ENCODE results near the gene CENPW.

Gene CENPW

DNA sequence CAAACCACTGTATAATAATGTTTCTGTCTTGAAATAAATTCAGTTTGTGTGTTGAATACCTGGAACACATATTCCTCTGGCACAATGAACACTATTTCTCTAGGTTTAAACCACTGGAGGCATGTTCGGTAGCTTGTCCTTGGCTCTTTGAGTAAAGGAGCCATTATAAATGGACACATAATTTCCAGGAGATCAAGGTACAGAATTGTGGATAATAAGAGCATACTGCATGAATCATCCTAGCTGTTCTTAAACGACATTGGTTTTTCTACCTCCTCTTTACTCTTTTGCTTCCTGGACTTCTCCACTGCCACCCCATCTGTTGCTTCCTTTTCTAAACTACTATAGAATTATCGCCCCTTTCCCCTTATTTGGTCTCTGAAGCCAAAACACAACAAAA is 1.2 kb downstream of the CENPW start:
- TF ChIP-seq, protein P1, sequence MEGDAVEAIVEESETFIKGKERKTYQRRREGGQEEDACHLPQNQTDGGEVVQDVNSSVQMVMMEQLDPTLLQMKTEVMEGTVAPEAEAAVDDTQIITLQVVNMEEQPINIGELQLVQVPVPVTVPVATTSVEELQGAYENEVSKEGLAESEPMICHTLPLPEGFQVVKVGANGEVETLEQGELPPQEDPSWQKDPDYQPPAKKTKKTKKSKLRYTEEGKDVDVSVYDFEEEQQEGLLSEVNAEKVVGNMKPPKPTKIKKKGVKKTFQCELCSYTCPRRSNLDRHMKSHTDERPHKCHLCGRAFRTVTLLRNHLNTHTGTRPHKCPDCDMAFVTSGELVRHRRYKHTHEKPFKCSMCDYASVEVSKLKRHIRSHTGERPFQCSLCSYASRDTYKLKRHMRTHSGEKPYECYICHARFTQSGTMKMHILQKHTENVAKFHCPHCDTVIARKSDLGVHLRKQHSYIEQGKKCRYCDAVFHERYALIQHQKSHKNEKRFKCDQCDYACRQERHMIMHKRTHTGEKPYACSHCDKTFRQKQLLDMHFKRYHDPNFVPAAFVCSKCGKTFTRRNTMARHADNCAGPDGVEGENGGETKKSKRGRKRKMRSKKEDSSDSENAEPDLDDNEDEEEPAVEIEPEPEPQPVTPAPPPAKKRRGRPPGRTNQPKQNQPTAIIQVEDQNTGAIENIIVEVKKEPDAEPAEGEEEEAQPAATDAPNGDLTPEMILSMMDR (IDR thresholded peaks at IDR 0.05; ENCODE audit: insufficient read depth, low read depth, low read length, missing control alignments), result no peak
- H3K4me3 ChIP-seq (ENCODE audit: low read length), result peak overlapping the region; percentile 96

DNA sequence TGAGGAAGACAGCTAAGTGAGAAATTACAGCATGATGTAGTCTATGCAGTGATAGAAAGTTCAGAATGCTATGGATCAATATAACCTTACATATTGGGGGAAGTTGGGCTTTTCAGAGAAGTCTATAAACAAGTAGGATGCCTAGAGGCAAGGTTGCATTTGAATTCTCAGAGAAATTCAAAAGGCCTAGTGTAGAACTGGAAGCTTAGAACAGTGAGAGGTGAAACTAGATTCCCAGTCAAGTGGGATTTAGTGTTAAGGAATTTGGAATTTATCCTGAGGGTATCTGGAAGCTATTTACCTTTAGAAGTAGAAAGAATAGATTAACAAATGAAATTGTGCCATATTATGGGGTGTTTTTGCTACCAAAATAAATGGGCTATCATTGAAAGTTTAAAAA is 4.3 kb downstream of the CENPW start:
- no peak for DNase-seq (ENCODE audit: low read depth)
- TF ChIP-seq, protein P1 (IDR thresholded peaks at IDR 0.05; ENCODE audit: insufficient read depth, low read depth, low read length, missing control alignments), result no peak
- H3K4me3 ChIP-seq (ENCODE audit: low read length), result no peak overlapping the region

More for the DNA sequence above, 1.2 kb downstream of the CENPW start:
- DNase-seq (ENCODE audit: low read depth), result no peak

DNA sequence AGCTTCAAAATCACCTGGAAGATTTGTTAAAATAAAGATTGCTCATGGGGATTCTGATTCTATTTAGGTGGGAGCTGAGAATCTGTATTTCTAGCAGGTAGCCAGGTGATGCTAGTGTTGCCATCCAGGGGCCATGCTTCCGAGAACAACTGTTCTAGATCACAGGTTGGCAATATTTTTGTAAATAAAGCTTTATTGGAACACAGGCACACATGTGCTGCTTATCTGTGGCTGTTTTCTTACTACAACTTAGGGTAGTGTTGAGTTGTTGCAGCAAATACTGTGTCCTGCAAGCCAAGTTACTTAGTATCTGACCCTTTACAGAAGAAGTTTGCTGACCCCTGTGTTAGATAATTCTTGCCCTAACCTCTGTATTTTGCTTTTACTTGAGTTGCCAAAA is 12.0 kb downstream of the CENPW start:
- H3K4me3 ChIP-seq (ENCODE audit: low read length), result no peak overlapping the region
- no peak for DNase-seq (ENCODE audit: low read depth)
- TF ChIP-seq, protein P1 (IDR thresholded peaks at IDR 0.05; ENCODE audit: insufficient read depth, low read depth, low read length, missing control alignments), result no peak

DNA sequence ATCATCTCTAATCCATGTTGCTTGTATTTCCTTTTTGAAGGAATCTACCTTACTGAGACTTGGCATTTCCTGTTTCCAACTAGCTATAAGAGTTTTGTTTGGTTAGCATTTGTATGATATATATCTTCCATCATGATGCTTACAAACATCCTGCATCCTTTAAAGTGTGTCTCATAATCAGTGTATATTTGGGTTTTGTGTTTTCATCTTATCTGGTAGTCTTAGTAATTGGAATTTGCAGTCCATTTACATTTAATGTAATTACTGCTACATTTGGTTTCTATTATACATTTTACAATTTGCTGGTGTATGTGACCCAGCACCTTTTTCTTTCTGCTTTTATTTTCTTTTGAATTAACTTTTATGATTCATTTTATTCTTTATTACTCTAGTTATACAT is 12.6 kb downstream of the CENPW start:
- TF ChIP-seq, protein P1 (IDR thresholded peaks at IDR 0.05; ENCODE audit: insufficient read depth, low read depth, low read length, missing control alignments), result no peak
- DNase-seq (ENCODE audit: low read depth), result no peak
- no peak overlapping the region for H3K4me3 ChIP-seq (ENCODE audit: low read length)

DNA sequence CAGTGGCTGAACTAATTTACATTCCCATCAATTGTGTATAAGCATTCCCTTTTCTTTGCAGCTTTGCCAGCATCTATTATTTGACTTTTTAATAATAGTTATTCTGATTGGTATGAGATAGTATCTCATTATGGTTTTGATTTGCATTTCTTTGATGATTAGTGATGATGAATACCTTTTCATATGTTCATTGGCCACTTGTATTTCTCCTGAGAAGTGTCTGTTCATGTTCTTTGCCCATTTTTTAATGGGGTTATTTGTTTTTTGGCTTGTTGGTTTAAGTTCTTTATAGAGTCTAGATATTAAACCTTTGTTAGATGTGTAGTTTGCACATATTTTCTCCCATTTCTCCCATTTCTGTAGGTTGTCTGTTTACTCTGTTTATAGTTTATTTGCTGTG is 16.6 kb downstream of the CENPW start:
- no peak for DNase-seq (ENCODE audit: low read depth)
- H3K4me3 ChIP-seq (ENCODE audit: low read length), result no peak overlapping the region
- TF ChIP-seq, protein P1 (IDR thresholded peaks at IDR 0.05; ENCODE audit: insufficient read depth, low read depth, low read length, missing control alignments), result no peak

DNA sequence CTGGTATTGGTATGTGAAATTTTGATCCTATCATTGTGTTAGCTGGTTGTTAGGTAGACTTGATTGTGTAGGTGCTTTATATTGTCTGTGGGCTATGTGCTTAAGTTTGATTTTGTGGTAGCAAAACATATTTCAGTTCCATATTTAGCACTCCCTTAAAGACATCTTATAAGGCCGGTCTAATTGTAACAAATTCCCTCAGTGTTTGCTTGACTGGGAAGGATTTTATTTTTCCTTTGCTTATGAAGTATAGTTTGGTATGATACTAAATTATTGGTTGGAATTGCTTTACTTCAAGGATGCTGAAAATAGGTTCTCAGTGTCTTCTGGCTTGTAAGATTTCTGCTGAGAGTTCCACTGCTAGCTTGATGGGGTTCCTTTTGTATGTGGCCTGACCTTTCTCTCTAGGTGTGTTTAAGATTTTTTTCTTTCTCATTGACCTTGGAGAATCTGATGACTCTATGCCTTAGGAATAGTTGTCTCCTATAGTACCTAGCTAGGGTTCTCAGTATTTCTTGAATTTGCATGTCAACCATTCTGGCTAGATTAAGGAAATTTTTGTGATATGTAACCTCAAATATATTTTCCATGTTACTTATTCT is 20.1 kb downstream of the CENPW start:
- no peak for DNase-seq (ENCODE audit: low read depth)
- H3K4me3 ChIP-seq (ENCODE audit: low read length), result no peak overlapping the region
- TF ChIP-seq, protein P1 (IDR thresholded peaks at IDR 0.05; ENCODE audit: insufficient read depth, low read depth, low read length, missing control alignments), result no peak

DNA sequence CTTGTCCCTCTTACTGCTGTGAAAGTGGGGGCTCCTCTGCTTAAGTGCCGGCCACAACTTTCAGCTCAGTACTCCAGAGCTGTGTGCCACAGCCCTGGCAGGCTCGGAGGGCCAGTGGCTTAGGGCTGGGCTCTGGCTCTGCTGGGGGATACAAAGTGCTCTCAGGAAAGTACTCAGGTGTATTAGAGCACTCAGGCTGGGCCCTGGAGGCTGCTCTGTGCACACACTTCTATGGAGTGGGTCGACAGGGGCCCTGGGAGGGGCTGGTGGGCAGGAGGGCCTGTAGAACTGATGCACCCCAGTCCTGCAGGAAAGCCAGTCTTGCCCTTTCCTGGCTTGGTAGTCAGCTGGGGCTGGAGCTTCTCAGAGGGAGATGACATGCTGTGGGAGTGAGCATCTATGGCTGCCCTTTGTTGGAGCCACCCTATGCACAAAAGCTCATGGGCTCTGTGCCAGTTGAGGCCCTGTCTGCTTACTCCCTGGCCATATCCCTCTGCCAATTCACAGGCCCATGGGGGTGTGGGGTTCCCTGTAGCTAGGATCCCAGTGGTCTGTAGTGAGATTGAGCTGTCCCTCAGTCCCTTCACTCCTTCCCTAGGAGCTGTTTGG is 22.0 kb downstream of the CENPW start:
- H3K4me3 ChIP-seq (ENCODE audit: low read length), result no peak overlapping the region
- TF ChIP-seq, protein P1 (IDR thresholded peaks at IDR 0.05; ENCODE audit: insufficient read depth, low read depth, low read length, missing control alignments), result no peak
- DNase-seq (ENCODE audit: low read depth), result no peak

All from epithelial cell of esophagus (primary cell).